HepG2 (cell line): Measurements from ENCODE around the gene TRPV2. TPM values are rescaled to one million over a fixed set of nuclear protein-coding genes. Genes with fewer than 3 reads are reported as not detected.

Experiments
- ARID3A ChIP-seq: IDR thresholded peaks from 2 replicates; pipeline ENCODE4 v1.6.1; 2012; ENCODE audit warnings: low read depth, low read length, improper control_type of control experiment
- ATF3 ChIP-seq: sonication (generic); formaldehyde crosslinking; IDR thresholded peaks from 2 replicates; pipeline ENCODE4 v1.4.0; 2020; ENCODE audit warnings: missing genetic modification reagents
- CHCHD3 ChIP-seq: sonication (generic); formaldehyde crosslinking; IDR thresholded peaks from 2 replicates; pipeline ENCODE4 v1.8.0; 2022; ENCODE audit warnings: mild to moderate bottlenecking, missing genetic modification reagents, moderate library complexity
- HDAC2 ChIP-seq: sonication (generic); formaldehyde crosslinking; IDR thresholded peaks from 2 replicates; pipeline ENCODE4 v1.4.0; 2020; ENCODE audit warnings: missing genetic modification reagents
- IKZF5 ChIP-seq: IDR thresholded peaks from 2 replicates; pipeline ENCODE4 v1.6.1; 2018; ENCODE audit warnings: missing genetic modification reagents, mild to moderate bottlenecking, missing compliant biosample characterization
- ISL2 ChIP-seq: sonication (generic); formaldehyde crosslinking; IDR thresholded peaks from 2 replicates; pipeline ENCODE4 v1.5.0; 2020; ENCODE audit warnings: missing genetic modification reagents
- JARID2 ChIP-seq: sonication (generic); formaldehyde crosslinking; IDR thresholded peaks from 2 replicates; pipeline ENCODE4 v1.8.1; 2023; ENCODE audit warnings: missing genetic modification reagents, inconsistent platforms; ENCODE audit not compliant: insufficient replicate concordance
- MYC ChIP-seq: sonication (generic); formaldehyde crosslinking; IDR thresholded peaks from 2 replicates; pipeline ENCODE4 v1.9.0; 2021; ENCODE audit warnings: missing genetic modification reagents, borderline replicate concordance
- NFATC3 ChIP-seq: sonication (generic); formaldehyde crosslinking; IDR thresholded peaks from 2 replicates; pipeline ENCODE4 v1.5.1; 2020; ENCODE audit warnings: mild to moderate bottlenecking, missing genetic modification reagents
- NFIC ChIP-seq: IDR thresholded peaks from 2 replicates; pipeline ENCODE4 v1.6.1; 2012; ENCODE audit warnings: mild to moderate bottlenecking, low read length, inconsistent platforms
- PTBP1 ChIP-seq: fragments of 200-400 bp; formaldehyde crosslinking; IDR thresholded peaks from 2 replicates; pipeline ENCODE4 v1.6.1; 2018; ENCODE audit warnings: low read length, low read depth; ENCODE audit not compliant: poor library complexity, severe bottlenecking
- SCMH1 ChIP-seq: sonication (generic); formaldehyde crosslinking; IDR thresholded peaks from 2 replicates; pipeline ENCODE4 v1.9.0; 2021; ENCODE audit warnings: missing genetic modification reagents, mild to moderate bottlenecking, borderline replicate concordance
- SOX5 ChIP-seq: IDR thresholded peaks from 2 replicates; pipeline ENCODE4 v1.6.1; 2016; ENCODE audit warnings: borderline replicate concordance
- SP140L ChIP-seq: sonication (generic); formaldehyde crosslinking; IDR thresholded peaks from 2 replicates; pipeline ENCODE4 v1.4.0; 2020; ENCODE audit warnings: missing genetic modification reagents, borderline replicate concordance
- TAF1 ChIP-seq: sonication (generic); formaldehyde crosslinking; IDR thresholded peaks from 2 replicates; pipeline ENCODE4 v1.4.0; 2020; ENCODE audit warnings: missing genetic modification reagents
- ZNF564 ChIP-seq: sonication (generic); formaldehyde crosslinking; IDR thresholded peaks from 2 replicates; pipeline ENCODE4 v1.8.1; 2023; ENCODE audit warnings: mild to moderate bottlenecking, missing genetic modification reagents
- ZNF784 ChIP-seq: sonication (generic); formaldehyde crosslinking; IDR thresholded peaks from 2 replicates; pipeline ENCODE4 v1.5.1; 2020; ENCODE audit warnings: missing genetic modification reagents, mild to moderate bottlenecking, borderline replicate concordance
- polyA plus RNA-seq, 8 experiments: library from polyadenylated mRNA; depleted of rRNA in 3 of 8; stranded (reverse) in 7 of 8; unstranded in 1 of 8; fragments of >200 nt; fragmentation: Illumina TruSeq in 4 of 8; extraction: Trizol in 4 of 8; gene quantifications; 2 replicates each; pipeline versions ENCODE4 v1.2.1 to v1.2.3, GENCODE V29; 2011 to 2016; ENCODE audit warnings: low read depth in 4 of 8, missing spikeins in 1 of 8, mixed read lengths in 1 of 8; ENCODE audit not compliant: insufficient read depth in 1 of 8
- total RNA-seq, 5 experiments: library from RNA; depleted of rRNA; stranded (reverse); fragments of >200 nt; fragmentation: Illumina TruSeq; extraction: Trizol; gene quantifications; 2 replicates each; pipeline ENCODE4 v1.2.3, GENCODE V29; 2016; ENCODE audit warnings: low read depth in 1 of 5
- TF ChIP-seq, protein P1 (sequence below): sonication (generic); formaldehyde crosslinking; IDR thresholded peaks from 2 replicates; pipeline ENCODE4 v1.4.0; 2020; ENCODE audit warnings: mild to moderate bottlenecking, missing genetic modification reagents
- TF ChIP-seq, protein P2 (sequence below): sonication (generic); formaldehyde crosslinking; IDR thresholded peaks from 2 replicates; pipeline ENCODE4 v1.9.0; 2021; ENCODE audit warnings: missing genetic modification reagents, borderline replicate concordance
- TF ChIP-seq, protein P3 (sequence below): sonication (generic); formaldehyde crosslinking; IDR thresholded peaks from 2 replicates; pipeline ENCODE4 v1.9.0; 2021; ENCODE audit warnings: missing genetic modification reagents, mild to moderate bottlenecking, borderline replicate concordance

TRPV2 gene
- total and polyA plus RNA-seq, 2 of the 13 experiments (the other 11 are each of a cell fraction or from before 2014, with no cell fraction given), result 13.6 to 21.3 TPM

DNA sequence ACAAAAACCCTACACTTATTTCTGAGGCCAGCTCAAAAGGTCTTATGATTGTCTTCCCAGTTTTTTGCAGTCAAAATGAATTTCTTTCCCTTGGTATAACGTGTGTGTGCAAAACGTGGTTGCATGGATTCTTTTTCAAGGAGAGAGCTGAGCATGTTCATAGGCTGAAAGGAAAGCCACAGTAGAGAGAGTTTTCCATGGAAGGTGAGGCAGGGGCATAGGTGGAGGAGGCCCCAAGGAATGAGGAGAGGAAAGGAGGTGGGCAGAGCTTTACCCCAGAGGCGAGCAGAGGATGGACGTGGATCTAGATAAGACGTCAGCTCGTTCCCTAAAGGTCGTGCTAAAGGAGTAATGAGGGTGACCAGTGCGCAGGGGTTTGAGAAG is 22.8 kb downstream of the TRPV2 start (continued):
- TF ChIP-seq, protein P1, sequence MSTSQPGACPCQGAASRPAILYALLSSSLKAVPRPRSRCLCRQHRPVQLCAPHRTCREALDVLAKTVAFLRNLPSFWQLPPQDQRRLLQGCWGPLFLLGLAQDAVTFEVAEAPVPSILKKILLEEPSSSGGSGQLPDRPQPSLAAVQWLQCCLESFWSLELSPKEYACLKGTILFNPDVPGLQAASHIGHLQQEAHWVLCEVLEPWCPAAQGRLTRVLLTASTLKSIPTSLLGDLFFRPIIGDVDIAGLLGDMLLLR (CRISPR knock-in tag), result 0 out of 2 replicates have a peak, but pooled peaks have one; percentile 10
- TF ChIP-seq JARID2 (CRISPR knock-in tag), result no peak
- TF ChIP-seq IKZF5, result no peak
- TF ChIP-seq ARID3A, result no peak
- TF ChIP-seq NFATC3 (CRISPR knock-in tag), result 0 out of 2 replicates have a peak, but pooled peaks have one; percentile 9
- TF ChIP-seq PTBP1, result no peak
- no peak for TF ChIP-seq MYC (CRISPR knock-in tag)
- TF ChIP-seq HDAC2 (CRISPR knock-in tag), result no peak
- TF ChIP-seq, protein P2, sequence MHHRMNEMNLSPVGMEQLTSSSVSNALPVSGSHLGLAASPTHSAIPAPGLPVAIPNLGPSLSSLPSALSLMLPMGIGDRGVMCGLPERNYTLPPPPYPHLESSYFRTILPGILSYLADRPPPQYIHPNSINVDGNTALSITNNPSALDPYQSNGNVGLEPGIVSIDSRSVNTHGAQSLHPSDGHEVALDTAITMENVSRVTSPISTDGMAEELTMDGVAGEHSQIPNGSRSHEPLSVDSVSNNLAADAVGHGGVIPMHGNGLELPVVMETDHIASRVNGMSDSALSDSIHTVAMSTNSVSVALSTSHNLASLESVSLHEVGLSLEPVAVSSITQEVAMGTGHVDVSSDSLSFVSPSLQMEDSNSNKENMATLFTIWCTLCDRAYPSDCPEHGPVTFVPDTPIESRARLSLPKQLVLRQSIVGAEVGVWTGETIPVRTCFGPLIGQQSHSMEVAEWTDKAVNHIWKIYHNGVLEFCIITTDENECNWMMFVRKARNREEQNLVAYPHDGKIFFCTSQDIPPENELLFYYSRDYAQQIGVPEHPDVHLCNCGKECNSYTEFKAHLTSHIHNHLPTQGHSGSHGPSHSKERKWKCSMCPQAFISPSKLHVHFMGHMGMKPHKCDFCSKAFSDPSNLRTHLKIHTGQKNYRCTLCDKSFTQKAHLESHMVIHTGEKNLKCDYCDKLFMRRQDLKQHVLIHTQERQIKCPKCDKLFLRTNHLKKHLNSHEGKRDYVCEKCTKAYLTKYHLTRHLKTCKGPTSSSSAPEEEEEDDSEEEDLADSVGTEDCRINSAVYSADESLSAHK, result no peak
- TF ChIP-seq SP140L (CRISPR knock-in tag), result no peak
- TF ChIP-seq SOX5 (CRISPR knock-in tag), result no peak
- no peak; the same call in 1 of the 2 replicates for TF ChIP-seq TAF1 (CRISPR knock-in tag)
- no peak for TF ChIP-seq ZNF564 (CRISPR knock-in tag)
- TF ChIP-seq SCMH1 (CRISPR knock-in tag), result no peak
- no peak for TF ChIP-seq ZNF784
- TF ChIP-seq ISL2 (CRISPR knock-in tag), result no peak
- TF ChIP-seq, protein P3, sequence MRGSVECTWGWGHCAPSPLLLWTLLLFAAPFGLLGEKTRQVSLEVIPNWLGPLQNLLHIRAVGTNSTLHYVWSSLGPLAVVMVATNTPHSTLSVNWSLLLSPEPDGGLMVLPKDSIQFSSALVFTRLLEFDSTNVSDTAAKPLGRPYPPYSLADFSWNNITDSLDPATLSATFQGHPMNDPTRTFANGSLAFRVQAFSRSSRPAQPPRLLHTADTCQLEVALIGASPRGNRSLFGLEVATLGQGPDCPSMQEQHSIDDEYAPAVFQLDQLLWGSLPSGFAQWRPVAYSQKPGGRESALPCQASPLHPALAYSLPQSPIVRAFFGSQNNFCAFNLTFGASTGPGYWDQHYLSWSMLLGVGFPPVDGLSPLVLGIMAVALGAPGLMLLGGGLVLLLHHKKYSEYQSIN (CRISPR knock-in tag), result no peak
- TF ChIP-seq CHCHD3 (CRISPR knock-in tag), result no peak
- 0 out of 2 replicates have a peak, but pooled peaks have one; percentile 7 for TF ChIP-seq ATF3 (CRISPR knock-in tag)
- no peak for TF ChIP-seq NFIC
